ENCODE data around the gene STX16. TPM values are rescaled to one million over a fixed set of nuclear protein-coding genes. Genes with fewer than 3 reads are reported as not detected.

Gene STX16
- total RNA-seq, 1 donor from 2014 or later: 33.2 TPM

- no peak for DNase-seq
These were observed 47.0 kb downstream of the STX16 start for GRCh38 chr20:58697867-58698703.

GRCh38 chr20:58698741-58699622 lies 47.9 kb downstream of the STX16 start:
- no peak for DNase-seq

DNA sequence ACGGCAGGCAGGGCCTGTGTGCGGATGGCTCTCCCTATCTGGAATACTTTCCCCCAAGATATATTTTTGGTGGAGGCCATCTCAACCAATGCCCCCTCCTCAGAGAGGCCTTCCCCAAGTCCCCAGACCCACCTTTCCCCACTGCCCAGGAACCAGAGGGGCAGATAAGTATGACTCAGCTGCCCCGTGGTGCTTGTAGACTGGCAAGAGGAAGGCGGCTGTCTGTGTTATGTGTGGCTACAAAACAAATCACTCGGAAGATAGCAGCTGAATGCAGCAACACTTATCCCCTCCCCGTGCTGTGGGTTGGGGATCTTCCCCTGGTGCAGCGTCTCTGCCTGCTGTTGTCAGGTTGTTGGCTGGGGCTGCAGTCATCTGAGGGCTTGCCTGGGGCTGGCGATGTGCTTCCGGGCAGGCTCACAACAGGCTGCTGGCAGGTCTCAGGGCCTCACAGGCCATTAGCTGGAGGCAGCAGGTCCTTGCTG lies 48.6 kb downstream of the STX16 start:
- DNase-seq: no peak

- DNase-seq: no peak
These were observed 49.2 kb downstream of the STX16 start for GRCh38 chr20:58700121-58700821.

DNA sequence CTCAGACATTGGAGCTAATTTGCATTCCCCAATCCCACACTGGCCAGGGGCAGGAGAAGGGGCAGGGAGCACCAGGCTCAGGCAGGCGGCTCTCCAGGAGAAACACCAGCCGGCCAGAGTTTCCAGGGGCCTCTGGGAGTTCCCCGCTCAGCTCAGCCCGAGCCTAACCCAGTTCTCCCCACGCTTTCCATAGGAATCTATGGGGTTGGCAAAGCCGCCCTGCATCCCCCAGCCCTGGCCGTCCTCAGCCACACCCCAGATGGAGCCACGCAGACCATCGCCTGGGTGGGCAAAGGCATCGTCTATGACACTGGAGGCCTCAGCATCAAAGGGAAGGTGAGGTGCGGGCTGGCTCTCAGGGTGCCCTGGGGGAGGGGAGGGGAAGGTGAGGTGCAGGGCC lies 49.7 kb downstream of the STX16 start:
- no peak for DNase-seq

DNA sequence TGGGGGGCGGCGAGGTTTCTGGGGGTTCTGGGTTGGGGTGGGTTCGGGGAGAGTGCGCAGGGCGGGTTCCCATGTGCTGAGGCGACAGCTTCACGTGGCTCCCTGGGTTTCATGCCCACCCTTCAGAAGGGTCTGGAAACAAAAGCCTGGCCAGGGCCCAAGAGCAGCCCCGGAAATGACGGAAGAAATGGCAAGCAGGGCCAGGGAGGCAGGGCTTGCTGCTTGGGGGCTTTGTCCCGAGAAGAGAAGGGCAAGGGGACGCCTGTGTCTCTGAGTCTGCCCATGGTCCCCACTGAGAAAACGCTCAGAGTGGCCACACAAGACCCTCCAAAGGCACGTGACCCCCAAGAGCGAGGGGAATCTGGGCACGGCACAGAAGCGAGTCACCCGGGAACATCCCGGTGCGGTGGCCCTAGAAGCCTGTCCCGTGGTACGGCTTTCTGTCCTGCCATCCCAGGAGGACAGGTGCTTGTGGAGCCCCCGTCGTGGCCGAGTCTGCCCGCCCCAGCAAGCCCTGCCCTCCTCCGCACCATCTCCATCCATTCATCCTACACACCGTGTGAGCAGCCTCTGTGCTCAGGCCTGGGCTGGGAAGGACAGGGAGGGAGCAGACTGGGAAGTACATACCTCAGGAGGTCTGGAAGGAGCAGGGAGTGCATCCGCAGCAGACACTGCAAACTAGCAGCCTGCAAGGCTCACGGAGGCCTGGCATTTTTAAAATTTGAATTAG lies 50.5 kb downstream of the STX16 start:
- DNase-seq: no peak

DNA sequence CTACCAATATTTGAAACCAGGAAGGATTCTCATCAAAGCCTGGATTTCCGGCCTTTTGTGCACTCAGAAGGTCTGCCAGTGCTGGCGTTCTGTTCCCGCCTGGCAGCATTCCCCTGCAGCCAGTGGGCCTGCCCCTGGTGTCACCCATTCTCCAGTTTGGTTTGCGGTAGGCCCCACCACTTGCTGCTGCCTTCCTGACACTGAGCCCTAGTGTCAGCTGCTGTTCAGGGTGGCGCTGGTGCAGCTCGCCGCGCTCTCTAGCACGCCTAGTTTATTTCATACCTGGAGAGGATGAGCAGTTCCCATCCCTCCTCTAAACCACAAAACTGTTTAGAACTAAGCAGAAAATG lies 51.1 kb downstream of the STX16 start:
- DNase-seq: no peak

DNA sequence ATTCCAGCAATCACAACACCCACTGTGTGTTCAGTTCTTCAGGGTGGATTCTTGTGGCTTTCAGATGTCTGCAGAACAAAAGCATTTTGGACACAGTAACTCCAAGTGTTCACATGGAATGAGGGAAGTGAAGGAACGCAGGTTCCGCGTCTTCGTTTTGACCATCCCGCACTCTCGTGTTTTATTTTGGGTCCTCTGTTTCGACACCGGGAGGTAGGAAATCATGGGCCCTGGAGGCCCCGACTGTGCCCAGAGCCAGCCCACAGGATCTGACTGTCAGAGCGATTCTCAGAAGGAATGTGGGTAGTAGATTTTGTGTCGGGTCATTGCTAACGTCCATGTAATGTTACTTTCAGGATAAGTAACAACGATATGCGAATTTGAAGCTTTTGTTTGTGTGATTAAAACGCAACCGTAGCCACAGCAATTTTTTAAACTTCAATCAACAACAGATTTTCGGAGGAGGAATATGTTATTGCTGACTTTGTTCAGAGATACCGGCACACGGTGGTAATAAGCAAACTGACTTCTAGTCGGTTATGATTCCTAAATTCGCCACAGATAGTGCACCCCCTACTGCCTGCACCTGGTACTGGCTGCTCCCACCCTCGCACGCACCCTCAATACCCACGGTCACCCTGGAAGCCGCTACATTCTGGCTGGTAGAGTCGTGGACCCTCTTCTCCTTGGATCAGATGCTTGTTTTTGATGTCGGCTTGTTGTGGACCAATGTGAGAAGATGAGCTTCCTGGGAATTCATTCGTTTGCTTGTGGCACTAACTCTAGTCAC lies 52.0 kb downstream of the STX16 start:
- no peak for DNase-seq

DNA sequence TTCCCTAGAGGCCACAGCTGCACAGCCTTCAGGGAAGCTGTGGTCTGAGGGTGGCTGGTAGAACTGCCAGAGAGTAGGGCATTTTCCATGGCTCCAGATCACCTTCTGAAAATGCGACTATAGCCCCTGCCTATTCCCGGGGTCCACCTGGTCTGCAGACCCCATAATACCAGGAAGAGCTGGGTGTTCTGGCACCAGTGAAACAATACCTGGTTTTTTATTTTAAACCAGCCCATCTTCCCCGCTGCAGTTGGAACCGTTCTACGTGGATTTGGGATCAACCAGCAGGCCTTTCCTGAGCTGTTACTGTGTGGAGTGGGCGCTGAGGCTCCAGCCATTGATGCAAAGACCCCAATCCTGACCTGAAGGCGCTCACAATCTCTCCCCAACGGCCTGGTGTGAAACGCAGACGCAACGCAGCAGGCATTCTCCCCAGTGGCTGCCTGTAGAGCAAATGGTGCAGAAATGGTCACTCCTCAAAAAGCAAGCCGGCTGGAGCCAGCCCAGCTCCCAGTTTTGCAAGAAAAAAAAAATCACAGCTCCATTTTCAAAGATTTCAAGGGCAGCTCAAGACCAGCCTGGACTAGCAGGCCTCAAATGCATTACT lies 52.8 kb downstream of the STX16 start:
- no peak for DNase-seq

GRCh38 chr20:58705208-58705926 lies 54.3 kb downstream of the STX16 start:
- peak; percentile 33 for DNase-seq

DNA sequence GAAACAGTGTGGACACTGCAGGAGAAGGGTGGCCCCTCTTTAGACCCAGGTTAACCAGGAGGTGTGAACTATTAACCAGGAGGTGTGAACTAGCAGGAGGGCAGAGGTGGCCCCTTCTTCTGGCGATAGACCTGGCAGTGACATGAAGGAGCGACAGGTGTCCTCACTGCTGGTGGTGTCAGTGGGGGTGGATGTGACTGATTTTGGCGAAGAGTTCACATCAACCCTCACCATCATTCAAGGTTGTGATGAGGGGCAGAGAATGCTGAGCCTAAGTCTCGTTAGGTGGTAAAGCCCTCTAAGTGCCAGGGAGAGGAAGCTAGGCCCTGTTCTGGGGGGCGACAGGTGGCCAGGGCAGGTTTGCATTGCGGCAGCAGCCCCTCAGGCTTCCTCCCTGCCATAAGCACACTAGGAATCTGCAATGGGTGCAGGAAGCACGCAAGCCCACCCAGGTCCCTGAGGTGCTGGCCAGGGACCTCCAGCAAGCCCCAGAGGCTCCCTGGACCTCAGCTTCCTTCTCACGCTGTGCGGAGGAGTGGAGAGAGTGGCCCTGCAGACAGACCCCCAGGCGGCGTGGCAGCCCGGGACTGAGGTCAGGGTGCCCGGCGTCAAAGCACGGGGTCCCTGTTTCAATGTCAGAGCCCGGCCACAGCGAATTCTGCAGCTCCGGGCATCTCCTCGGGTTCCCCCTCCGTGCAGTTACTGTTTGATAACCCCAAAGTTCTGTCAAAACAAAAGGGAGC lies 55.2 kb downstream of the STX16 start:
- DNase-seq: no peak

- DNase-seq: no peak
These were observed 56.0 kb downstream of the STX16 start for GRCh38 chr20:58706975-58707681.

DNA sequence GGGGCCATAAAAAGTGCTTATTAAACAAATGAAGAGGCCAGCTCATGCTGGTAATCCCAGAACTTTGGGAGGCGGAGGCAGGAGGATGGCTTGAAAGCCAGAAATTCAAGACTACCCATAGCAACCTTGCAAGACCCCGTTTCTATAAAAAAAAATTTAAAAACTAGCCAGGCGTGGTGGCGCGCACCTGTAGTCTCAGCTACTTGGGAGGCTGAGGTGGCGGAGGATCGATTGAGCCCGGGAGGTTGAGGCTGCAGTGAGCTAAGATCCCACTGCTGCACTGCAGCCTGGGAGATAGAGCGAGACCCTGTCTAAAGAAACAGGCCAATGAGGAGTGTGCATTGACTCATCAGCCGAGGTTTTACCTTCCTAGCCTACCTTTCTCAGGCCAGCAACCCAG lies 56.7 kb downstream of the STX16 start:
- DNase-seq: no peak

DNA sequence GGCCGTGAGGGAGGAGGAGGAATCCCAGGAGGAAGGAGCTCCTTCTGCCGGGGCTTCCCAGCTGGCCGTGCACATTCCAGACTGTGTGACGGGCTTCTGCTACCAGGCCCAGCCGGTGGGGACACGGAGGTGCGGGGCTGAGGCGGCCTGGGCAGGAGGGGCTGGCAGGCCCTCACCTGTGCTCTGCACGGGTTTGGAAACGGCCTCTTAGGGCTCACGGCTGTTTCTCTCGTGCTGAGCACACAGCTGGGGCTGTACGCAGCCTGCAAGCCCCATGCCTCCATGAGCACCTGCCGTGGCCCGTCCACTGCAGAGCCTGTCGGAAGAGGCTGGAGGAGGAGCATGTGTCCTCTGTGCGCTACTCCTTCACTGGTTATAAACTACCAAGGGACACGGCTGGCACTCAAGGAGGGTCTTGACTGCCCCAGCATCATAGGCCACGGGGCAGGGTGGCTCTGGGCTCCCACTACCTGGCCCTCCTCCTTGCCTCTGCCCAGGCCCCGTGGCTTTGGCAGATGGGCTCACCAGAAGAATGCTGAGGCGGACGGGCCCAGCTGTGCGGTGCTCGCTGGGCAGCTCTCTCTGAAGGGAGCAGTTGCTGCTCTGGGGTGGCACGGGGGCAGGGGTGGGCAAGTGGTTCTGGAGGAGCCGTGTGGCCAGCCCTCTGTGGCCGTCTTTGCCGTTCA lies 57.3 kb downstream of the STX16 start:
- no peak for DNase-seq

DNA sequence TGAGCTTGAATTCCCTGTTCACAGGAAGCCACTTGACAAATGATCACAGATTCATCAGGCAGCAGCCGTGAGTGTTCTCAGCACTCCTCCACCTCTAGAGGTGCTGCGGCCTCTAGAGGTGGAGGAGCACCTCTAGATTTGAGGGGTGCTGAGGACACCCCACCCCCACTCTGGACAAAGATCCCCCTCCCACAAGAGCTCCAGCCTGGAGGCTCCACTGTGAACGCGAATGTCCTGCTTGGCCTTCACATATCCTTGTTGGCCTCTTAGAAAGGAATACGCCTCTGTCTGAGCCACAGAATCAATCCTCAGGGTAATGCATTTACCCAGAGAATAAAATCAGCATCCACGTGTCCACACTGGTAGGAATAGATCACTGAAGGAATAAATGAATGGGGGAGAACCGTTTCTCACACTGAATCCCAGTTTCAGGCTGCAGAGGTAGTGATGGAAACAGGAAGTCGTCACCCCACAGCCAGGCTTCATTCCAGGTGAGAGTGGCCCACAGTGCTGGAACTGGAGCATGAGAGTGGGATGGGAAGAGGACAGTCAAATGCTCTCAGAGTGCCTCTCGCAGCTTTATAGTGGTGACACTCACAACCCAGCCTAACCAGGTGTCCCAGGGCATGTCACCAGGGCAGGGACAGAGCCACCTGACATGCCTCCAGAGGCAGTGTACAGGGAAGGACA lies 58.1 kb downstream of the STX16 start:
- no peak for DNase-seq

DNA sequence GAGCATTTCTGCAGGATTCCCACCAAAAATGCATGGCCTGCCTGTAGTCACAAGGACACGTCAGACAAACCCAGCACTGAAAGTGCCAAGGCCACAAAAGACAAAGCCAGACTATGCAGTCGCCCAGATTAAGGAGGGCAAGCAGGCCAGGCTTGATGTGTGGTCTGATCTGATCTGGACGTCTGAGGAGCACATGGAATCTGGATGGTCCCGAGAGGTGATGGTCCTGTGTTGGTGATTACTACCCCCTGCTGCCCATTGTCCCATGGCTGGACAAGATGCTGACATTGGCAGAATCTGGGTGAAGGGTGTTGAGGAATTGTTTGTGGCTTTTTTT lies 58.6 kb downstream of the STX16 start:
- DNase-seq: no peak

- no peak for DNase-seq
These were observed 59.6 kb downstream of the STX16 start for GRCh38 chr20:58710481-58711265.

Measured in occipital lobe (tissue), 2 donors.